ENCODE data around the gene SPSB1. TPM values are rescaled to one million over a fixed set of nuclear protein-coding genes. Genes with fewer than 3 reads are reported as not detected.

Gene SPSB1
- total and polyA plus RNA-seq, 10 donors, result 1.3 to 7.9 (median 4.1) TPM

GRCh38 chr1:9349331-9349851, 56.7 kb downstream of the SPSB1 start:
- no peaks in the 10 kb centered on the region for H3K36me3 ChIP-seq
- no peak overlapping the region for H3K4me3 ChIP-seq
- no peaks in the 10 kb centered on the region for H3K27me3 ChIP-seq (replicated peaks in 1 of 7)
- H3K4me1 ChIP-seq, result peaks cover 0 to 12% (median 4%) of the 10 kb centered on the region in 6 donors
- TF ChIP-seq CTCF (IDR thresholded peaks at IDR 0.05 in 8 of 11, conservative IDR thresholded peaks at IDR 0.05 in 3 of 11) (no peak), POLR2A (IDR thresholded peaks at IDR 0.05) (no peak), POLR2AphosphoS5 (IDR thresholded peaks at IDR 0.05) (peak in 2 of 3 donors; percentile 59 to 64)
- WGBS, 5 donors, result 81 to 88% (median 85%) methylated on average over 14 to 22 of the region's 22 CpGs
- intact Hi-C loops (cut with DNase I; ENCODE audit: low total_unique reads), result no loop called here
- H3K9me3 ChIP-seq, result no peaks in the 10 kb centered on the region
- H3K27ac ChIP-seq, result no peak overlapping the region
- no peak for DNase-seq

- H3K27ac ChIP-seq, result no peak overlapping the region
- H3K9me3 ChIP-seq, result no peaks in the 10 kb centered on the region
- WGBS, 5 donors, result 86 to 95% (median 93%) methylated on average over 16 to 20 of the region's 20 CpGs
Observed at GRCh38 chr1:9350013-9350908, 57.6 kb downstream of the SPSB1 start.

GRCh38 chr1:9350960-9351359, 58.3 kb downstream of the SPSB1 start:
- Histone ChIP-seq H3K9me3 (no peaks in the 10 kb centered on the region), H3K36me3 (peaks cover 0 to 6% (median 2%) of the 10 kb centered on the region in 6 donors), H3K27ac (no peak overlapping the region), H3K27me3 (replicated peaks in 1 of 7) (no peaks in the 10 kb centered on the region), H3K4me1 (peaks cover 0 to 4% (median 0%) of the 10 kb centered on the region in 6 donors), H3K4me3 (no peak overlapping the region)
- intact Hi-C loops (cut with DNase I; ENCODE audit: low total_unique reads), result no loop called here
- 83 to 98% (median 95%) methylated on average over 4 of the region's 4 CpGs for WGBS, 5 donors
- no peak for DNase-seq
- no peak for TF ChIP-seq CTCF (IDR thresholded peaks at IDR 0.05 in 8 of 11, conservative IDR thresholded peaks at IDR 0.05 in 3 of 11)
- no peak for TF ChIP-seq POLR2A (IDR thresholded peaks at IDR 0.05)

More at GRCh38 chr1:9350013-9350908, 57.6 kb downstream of the SPSB1 start:
- H3K27me3 ChIP-seq (replicated peaks in 1 of 7), result no peaks in the 10 kb centered on the region
- no peak overlapping the region for H3K4me3 ChIP-seq
- no peak for DNase-seq
- TF ChIP-seq POLR2A (IDR thresholded peaks at IDR 0.05) (no peak), CTCF (IDR thresholded peaks at IDR 0.05 in 8 of 11, conservative IDR thresholded peaks at IDR 0.05 in 3 of 11) (no peak), POLR2AphosphoS5 (IDR thresholded peaks at IDR 0.05) (no peak)
- intact Hi-C loops (cut with DNase I; ENCODE audit: low total_unique reads), result no loop called here
- no peaks in the 10 kb centered on the region for H3K36me3 ChIP-seq
- peaks cover 0 to 4% (median 0%) of the 10 kb centered on the region in 6 donors for H3K4me1 ChIP-seq

- peaks cover 0 to 4% (median 0%) of the 10 kb centered on the region in 6 donors for H3K4me1 ChIP-seq
- TF ChIP-seq POLR2AphosphoS5 (IDR thresholded peaks at IDR 0.05), result no peak
- TF ChIP-seq POLR2A (IDR thresholded peaks at IDR 0.05), result no peak
- no peak for TF ChIP-seq CTCF (IDR thresholded peaks at IDR 0.05 in 8 of 11, conservative IDR thresholded peaks at IDR 0.05 in 3 of 11)
- intact Hi-C loops (cut with DNase I; ENCODE audit: low total_unique reads), result no loop called here
- H3K27me3 ChIP-seq (replicated peaks in 1 of 7), result no peaks in the 10 kb centered on the region
- no peaks in the 10 kb centered on the region for H3K9me3 ChIP-seq
- no peak overlapping the region for H3K27ac ChIP-seq
- WGBS, 5 donors, result 83 to 92% (median 89%) methylated on average over 4 to 7 of the region's 7 CpGs
- H3K4me3 ChIP-seq, result no peak overlapping the region
- peaks cover 0 to 14% (median 9%) of the 10 kb centered on the region in 6 donors for H3K36me3 ChIP-seq
- DNase-seq, result no peak
Observed at GRCh38 chr1:9351654-9352271, 59.1 kb downstream of the SPSB1 start.

Data from spleen (tissue), 11 donors.